HEK293 (cell line): ENCODE measurements around the gene SLC26A6.

Experiments used
- CTCF ChIA-PET: fragments of 350-600 bp; formaldehyde crosslinking; extraction: SDS; loops from one replicate; lab custom pipeline; 2021; ENCODE audit warnings: antibody characterized with exemption; lab: Yijun Ruan, JAX
- POLR2A ChIA-PET: fragments of 300-600 bp; formaldehyde crosslinking; extraction: SDS; loops from one replicate; lab custom pipeline; 2020; ENCODE audit warnings: antibody characterized with exemption, inconsistent platforms; lab: Yijun Ruan, JAX
- H3K27ac ChIP-seq: fragments of 200-500 bp; sonication (Bioruptor generic); 2 replicates; pipeline ENCODE4 v1.5.1; 2014; ENCODE audit warnings: low read depth, low read length, control low read depth, inconsistent platforms; ENCODE audit errors: extremely low read depth
- H3K36me3 ChIP-seq, 2 experiments: fragments of 200-500 bp in 1 of 2; sonication (Bioruptor generic) in 1 of 2; 1 replicate in 1 of 2; 2 replicates in 1 of 2; pipeline ENCODE4 v1.5.1; 2014 to 2017; ENCODE audit warnings: inconsistent platforms in 2 of 2, low read length in 2 of 2; ENCODE audit not compliant: control insufficient read depth in 2 of 2, insufficient read depth in 1 of 2
- H3K4me1 ChIP-seq: fragments of 200-500 bp; sonication (Bioruptor generic); 2 replicates; pipeline ENCODE4 v1.5.1; 2014; ENCODE audit warnings: mild to moderate bottlenecking, low read length, inconsistent platforms; ENCODE audit not compliant: control insufficient read depth, insufficient read depth
- H3K4me3 ChIP-seq: 2 replicates; pipeline ENCODE4 v1.5.1; 2011; ENCODE audit warnings: low read depth, mild to moderate bottlenecking, control low read depth, low read length, moderate library complexity
- H3K9me3 ChIP-seq: fragments of 200-500 bp; sonication (Bioruptor generic); 2 replicates; pipeline ENCODE4 v1.5.1; 2014; ENCODE audit warnings: low read depth, low read length, inconsistent platforms; ENCODE audit not compliant: control insufficient read depth, insufficient read depth
- ELK4 ChIP-seq: IDR thresholded peaks from 2 replicates; pipeline ENCODE4 v1.6.1; 2011; ENCODE audit warnings: mild to moderate bottlenecking, low read depth, low read length, borderline replicate concordance
- GLI2 ChIP-seq: fragments of 450-650 bp; formaldehyde crosslinking; IDR thresholded peaks from 2 replicates; pipeline ENCODE4; 2017; ENCODE audit warnings: missing biosample characterization, missing genetic modification characterization, low read depth, borderline replicate concordance
- HIC1 ChIP-seq: fragments of 450-650 bp; formaldehyde crosslinking; IDR thresholded peaks from 2 replicates; pipeline ENCODE4 v1.5.1; 2016; ENCODE audit warnings: missing biosample characterization, missing genetic modification characterization
- HOXD13 ChIP-seq: sonication (generic); formaldehyde crosslinking; IDR thresholded peaks from 2 replicates; pipeline ENCODE4 v1.8.0; 2022; ENCODE audit warnings: missing genetic modification reagents, borderline replicate concordance
- PRDM1 ChIP-seq: fragments of 450-650 bp; formaldehyde crosslinking; IDR thresholded peaks from 2 replicates; pipeline ENCODE4; 2016; ENCODE audit warnings: missing biosample characterization, missing genetic modification characterization
- SCRT1 ChIP-seq: fragments of 450-650 bp; formaldehyde crosslinking; IDR thresholded peaks from 2 replicates; pipeline ENCODE4 v1.5.1; 2016; ENCODE audit warnings: missing biosample characterization, missing genetic modification characterization, borderline replicate concordance
- SCRT2 ChIP-seq: fragments of 450-650 bp; formaldehyde crosslinking; IDR thresholded peaks from 2 replicates; pipeline ENCODE4 v1.5.1; 2016; ENCODE audit warnings: missing biosample characterization, missing genetic modification characterization
- ZBTB1 ChIP-seq: fragments of 450-650 bp; formaldehyde crosslinking; IDR thresholded peaks from 2 replicates; pipeline ENCODE4 v1.5.1; 2016; ENCODE audit warnings: missing biosample characterization, missing genetic modification characterization
- ZBTB26 ChIP-seq: fragments of 450-650 bp; formaldehyde crosslinking; optimal IDR thresholded peaks from 2 replicates; pipeline ENCODE3; 2016; ENCODE audit warnings: missing biosample characterization, mild to moderate bottlenecking, missing genetic modification characterization
- ZNF24 ChIP-seq: fragments of 450-650 bp; formaldehyde crosslinking; IDR thresholded peaks from 2 replicates; pipeline ENCODE4 v1.5.1; 2016; ENCODE audit warnings: missing biosample characterization, missing genetic modification characterization
- ZNF26 ChIP-seq: fragments of 450-650 bp; formaldehyde crosslinking; IDR thresholded peaks from 2 replicates; pipeline ENCODE4 v1.5.1; 2016; ENCODE audit warnings: missing biosample characterization, missing genetic modification characterization
- ZNF280D ChIP-seq: fragments of 450-650 bp; formaldehyde crosslinking; IDR thresholded peaks from 2 replicates; pipeline ENCODE4 v1.5.1; 2016; ENCODE audit warnings: missing biosample characterization, missing genetic modification characterization
- ZNF830 ChIP-seq: fragments of 450-650 bp; IDR thresholded peaks from 2 replicates; pipeline ENCODE4 v1.5.0; 2018; ENCODE audit warnings: missing biosample characterization, missing genetic modification characterization, low read depth, mild to moderate bottlenecking, moderate library complexity
- ZSCAN18 ChIP-seq: fragments of 450-650 bp; formaldehyde crosslinking; IDR thresholded peaks from 2 replicates; pipeline ENCODE4 v1.5.1; 2016; ENCODE audit warnings: missing biosample characterization, missing genetic modification characterization

The SLC26A6 gene

GRCh38 chr3:48639944-48640606 is 4.8 kb upstream of the SLC26A6 start (continued):
- TF ChIP-seq ZNF280D (tag by site-specific recombination): no peak
- TF ChIP-seq ELK4: no peak
- no peak for TF ChIP-seq ZBTB1

- H3K27ac ChIP-seq: no peak overlapping the region
- no peaks in the 10 kb centered on the region for H3K9me3 ChIP-seq
- no peak overlapping the region for H3K4me3 ChIP-seq
- CTCF ChIA-PET: interaction anchor here (1.1 kb wide), 1 partner anchor 88 kb away, joined by 3 read pairs; no protein-coding TSS in a partner anchor
- POLR2A ChIA-PET: no interaction called here
- H3K4me1 ChIP-seq: no peaks in the 10 kb centered on the region
- H3K36me3 ChIP-seq: peaks cover 0 to 16% of the 10 kb centered on the region in 2 experiments; a peak in 1 of 3 replicates
- TF ChIP-seq ZNF830 (tag by site-specific recombination): no peak
- TF ChIP-seq PRDM1 (tag by site-specific recombination): no peak
- no peak for TF ChIP-seq HIC1 (tag by site-specific recombination)
- no peak for TF ChIP-seq ZNF24 (tag by site-specific recombination)
- TF ChIP-seq SCRT1: no peak
- no peak for TF ChIP-seq HOXD13 (CRISPR knock-in tag)
- no peak for TF ChIP-seq ZSCAN18 (tag by site-specific recombination)
Measured at GRCh38 chr3:48637305-48637704, 2.0 kb upstream of the SLC26A6 start.

GRCh38 chr3:48636149-48636655 is 941 bp upstream of the SLC26A6 start:
- ChIA-PET POLR2A (interaction anchor here (1.0 to 2.5 kb wide), 10 partner anchors 11 to 80 kb away, joined by 3 to 13 read pairs (median 4); partner anchors contain the start of genes CELSR3, PFKFB4 and UQCRC1), CTCF (interaction anchor here (0.6 to 2.7 kb wide), 21 partner anchors 8 to 442 kb away, joined by 3 to 14 read pairs (median 3); partner anchors contain the start of genes CCDC51, CELSR3 and UQCRC1)
- H3K4me1 ChIP-seq: no peaks in the 10 kb centered on the region
- peaks cover 0 to 28% of the 10 kb centered on the region in 2 experiments; a peak in 1 of 3 replicates for H3K36me3 ChIP-seq
- no peaks in the 10 kb centered on the region for H3K9me3 ChIP-seq
- TF ChIP-seq ZNF26 (tag by site-specific recombination) (no peak), SCRT2 (no peak), ZBTB26 (no peak), GLI2 (tag by site-specific recombination) (no peak)
- no peak overlapping the region for H3K27ac ChIP-seq
- H3K4me3 ChIP-seq: no peak overlapping the region; the same call in 1 of the 2 replicates
